ENCODE measurements around the gene UBXN7. TPM values are rescaled to one million over a fixed set of nuclear protein-coding genes. Genes with fewer than 3 reads are reported as not detected.
"Not testable (repeated sequence)": the region's sequence is repeated elsewhere in the genome, so short reads cannot be mapped to it uniquely, and the experiment has no call there.

The UBXN7 gene
- total and polyA plus RNA-seq, 3 experiments from 2014 or later, result 32.6 to 52.1 (median 51.7) TPM

GRCh38 chr3:196397941-196398340 lies 34.3 kb downstream of the UBXN7 start:
- Mint-ChIP-seq H3K4me1 (peaks cover 0 to 2% (median 0%) of the 10 kb centered on the region in 3 donors), H3K4me3 (no peak overlapping the region), H3K36me3 (peaks cover 0 to 74% (median 16%) of the 10 kb centered on the region in 3 donors), H3K27ac (no peak overlapping the region), H3K27me3 (no peaks in the 10 kb centered on the region), H3K9me3 (no peaks in the 10 kb centered on the region)
- CTCF ChIA-PET, result interaction anchor here (1.1 kb wide), 1 partner anchor 9 kb away, joined by 5 read pairs; no protein-coding TSS in a partner anchor
- H3K4me1 ChIP-seq (ENCODE audit: insufficient read depth, low read length), result no peaks in the 10 kb centered on the region
- POLR2A ChIA-PET, result no interaction called here
- no peak overlapping the region for H3K4me3 ChIP-seq (ENCODE audit: low read length)
- no peak overlapping the region for H3K27ac ChIP-seq (ENCODE audit: low read depth, low read length)
- H3K36me3 ChIP-seq (ENCODE audit: insufficient read depth, low read length), result peaks cover 8% of the 10 kb centered on the region
- no peak for DNase-seq
- no peaks in the 10 kb centered on the region for H3K9me3 ChIP-seq (ENCODE audit: low read length)
- H3K27me3 ChIP-seq (ENCODE audit: insufficient read depth, low read length, poor library complexity, severe bottlenecking), result no peaks in the 10 kb centered on the region

GRCh38 chr3:196390116-196390515 lies 42.1 kb downstream of the UBXN7 start:
- no peak overlapping the region for H3K4me3 ChIP-seq (ENCODE audit: low read length)
- peaks cover 34% of the 10 kb centered on the region for H3K36me3 ChIP-seq (ENCODE audit: insufficient read depth, low read length)
- DNase-seq, result no peak
- Mint-ChIP-seq H3K36me3 (peaks cover 43 to 81% (median 44%) of the 10 kb centered on the region in 3 donors), H3K27ac (peak overlapping the region in 2 of 8 donors; percentile 24 to 46), H3K27me3 (no peaks in the 10 kb centered on the region), H3K4me3 (no peak overlapping the region), H3K9me3 (peaks cover 0 to 2% (median 0%) of the 10 kb centered on the region in 5 donors), H3K4me1 (peaks cover 0 to 11% (median 9%) of the 10 kb centered on the region in 3 donors)
- H3K4me1 ChIP-seq (ENCODE audit: insufficient read depth, low read length), result no peaks in the 10 kb centered on the region
- no peak overlapping the region for H3K27ac ChIP-seq (ENCODE audit: low read depth, low read length)
- H3K9me3 ChIP-seq (ENCODE audit: low read length), result no peaks in the 10 kb centered on the region
- H3K27me3 ChIP-seq (ENCODE audit: insufficient read depth, low read length, poor library complexity, severe bottlenecking), result no peaks in the 10 kb centered on the region
- ChIA-PET POLR2A (no interaction called here), CTCF (interaction anchor here (1.8 kb wide), 1 partner anchor 8 kb away, joined by 5 read pairs; no protein-coding TSS in a partner anchor)

- Mint-ChIP-seq H3K27ac (no peak overlapping the region), H3K27me3 (no peaks in the 10 kb centered on the region), H3K4me3 (no peak overlapping the region), H3K4me1 (peaks cover 11 to 18% (median 17%) of the 10 kb centered on the region in 3 donors), H3K9me3 (peaks cover 0 to 2% (median 0%) of the 10 kb centered on the region in 5 donors), H3K36me3 (peaks cover 47 to 82% (median 50%) of the 10 kb centered on the region in 3 donors)
- no peak overlapping the region for H3K4me3 ChIP-seq (ENCODE audit: low read length)
- DNase-seq, result no peak
- no peak overlapping the region for H3K27ac ChIP-seq (ENCODE audit: low read depth, low read length)
- no peaks in the 10 kb centered on the region for H3K4me1 ChIP-seq (ENCODE audit: insufficient read depth, low read length)
- POLR2A ChIA-PET, result no interaction called here
- H3K9me3 ChIP-seq (ENCODE audit: low read length), result no peaks in the 10 kb centered on the region
- H3K36me3 ChIP-seq (ENCODE audit: insufficient read depth, low read length), result peaks cover 34% of the 10 kb centered on the region
- no peaks in the 10 kb centered on the region for H3K27me3 ChIP-seq (ENCODE audit: insufficient read depth, low read length, poor library complexity, severe bottlenecking)
- CTCF ChIA-PET, result interaction anchor here (1.8 kb wide), 1 partner anchor 10 kb away, joined by 5 read pairs; no protein-coding TSS in a partner anchor
Observed at GRCh38 chr3:196388956-196389355, 43.3 kb downstream of the UBXN7 start.

- H3K27me3 ChIP-seq (ENCODE audit: insufficient read depth, low read length, poor library complexity, severe bottlenecking); DNase-seq; H3K9me3 Mint-ChIP-seq; POLR2A ChIA-PET; H3K4me1 ChIP-seq (ENCODE audit: insufficient read depth, low read length); H3K27me3 Mint-ChIP-seq; H3K27ac ChIP-seq (ENCODE audit: low read depth, low read length); H3K27ac Mint-ChIP-seq; H3K4me3 Mint-ChIP-seq; H3K4me3 ChIP-seq (ENCODE audit: low read length); CTCF ChIA-PET; H3K9me3 ChIP-seq (ENCODE audit: low read length): not testable (repeated sequence)
- Mint-ChIP-seq H3K36me3 (peaks cover 47 to 80% (median 50%) of the 10 kb centered on the region in 3 donors), H3K4me1 (peaks cover 21 to 28% (median 23%) of the 10 kb centered on the region in 3 donors)
- H3K36me3 ChIP-seq (ENCODE audit: insufficient read depth, low read length), result peaks cover 34% of the 10 kb centered on the region
Observed at GRCh38 chr3:196387941-196388340, 44.3 kb downstream of the UBXN7 start.

GRCh38 chr3:196386797-196387196 lies 45.4 kb downstream of the UBXN7 start:
- H3K9me3 ChIP-seq (ENCODE audit: low read length); H3K4me1 ChIP-seq (ENCODE audit: insufficient read depth, low read length); H3K4me3 ChIP-seq (ENCODE audit: low read length); H3K4me3 Mint-ChIP-seq; H3K27ac ChIP-seq (ENCODE audit: low read depth, low read length); H3K27ac Mint-ChIP-seq; CTCF ChIA-PET; POLR2A ChIA-PET; DNase-seq; H3K27me3 ChIP-seq (ENCODE audit: insufficient read depth, low read length, poor library complexity, severe bottlenecking); H3K27me3 Mint-ChIP-seq; H3K9me3 Mint-ChIP-seq: not testable (repeated sequence)
- H3K36me3 Mint-ChIP-seq, result peaks cover 44 to 79% (median 46%) of the 10 kb centered on the region in 3 donors
- H3K36me3 ChIP-seq (ENCODE audit: insufficient read depth, low read length), result peaks cover 30% of the 10 kb centered on the region
- peaks cover 27 to 37% (median 30%) of the 10 kb centered on the region in 3 donors for H3K4me1 Mint-ChIP-seq

- H3K4me3 ChIP-seq (ENCODE audit: low read length); H3K27ac ChIP-seq (ENCODE audit: low read depth, low read length); H3K9me3 ChIP-seq (ENCODE audit: low read length); H3K27me3 ChIP-seq (ENCODE audit: insufficient read depth, low read length, poor library complexity, severe bottlenecking); H3K9me3 Mint-ChIP-seq; POLR2A ChIA-PET; CTCF ChIA-PET; H3K4me1 ChIP-seq (ENCODE audit: insufficient read depth, low read length); H3K27me3 Mint-ChIP-seq; DNase-seq; H3K4me3 Mint-ChIP-seq: not testable (repeated sequence)
- H3K27ac Mint-ChIP-seq, result peak overlapping the region in 1 of 8 donors; percentile 29
- H3K36me3 Mint-ChIP-seq, result peaks cover 41 to 78% (median 48%) of the 10 kb centered on the region in 3 donors
- H3K4me1 Mint-ChIP-seq, result peaks cover 29 to 40% (median 35%) of the 10 kb centered on the region in 3 donors
- peaks cover 24% of the 10 kb centered on the region for H3K36me3 ChIP-seq (ENCODE audit: insufficient read depth, low read length)
Observed at GRCh38 chr3:196386034-196386433, 46.2 kb downstream of the UBXN7 start.

- H3K9me3 ChIP-seq (ENCODE audit: low read length); H3K27me3 Mint-ChIP-seq; H3K4me3 ChIP-seq (ENCODE audit: low read length); DNase-seq; H3K27ac Mint-ChIP-seq; H3K27ac ChIP-seq (ENCODE audit: low read depth, low read length); CTCF ChIA-PET; H3K4me3 Mint-ChIP-seq; POLR2A ChIA-PET; H3K9me3 Mint-ChIP-seq; H3K4me1 ChIP-seq (ENCODE audit: insufficient read depth, low read length); H3K27me3 ChIP-seq (ENCODE audit: insufficient read depth, low read length, poor library complexity, severe bottlenecking): not testable (repeated sequence)
- peaks cover 18% of the 10 kb centered on the region for H3K36me3 ChIP-seq (ENCODE audit: insufficient read depth, low read length)
- H3K4me1 Mint-ChIP-seq, result peaks cover 29 to 40% (median 35%) of the 10 kb centered on the region in 3 donors
- peaks cover 38 to 78% (median 43%) of the 10 kb centered on the region in 3 donors for H3K36me3 Mint-ChIP-seq
Observed at GRCh38 chr3:196385446-196385845, 46.8 kb downstream of the UBXN7 start.

GRCh38 chr3:196378146-196378841 lies 53.9 kb downstream of the UBXN7 start:
- Mint-ChIP-seq H3K27ac (no peak overlapping the region), H3K4me1 (peaks cover 17 to 23% (median 22%) of the 10 kb centered on the region in 3 donors), H3K27me3 (no peaks in the 10 kb centered on the region), H3K4me3 (no peak overlapping the region), H3K36me3 (peaks cover 0 to 47% (median 13%) of the 10 kb centered on the region in 3 donors), H3K9me3 (no peaks in the 10 kb centered on the region)
- CTCF ChIA-PET, result no interaction called here
- H3K4me3 ChIP-seq (ENCODE audit: low read length), result no peak overlapping the region
- DNase-seq, result no peak
- H3K36me3 ChIP-seq (ENCODE audit: insufficient read depth, low read length), result peaks cover 5% of the 10 kb centered on the region
- H3K4me1 ChIP-seq (ENCODE audit: insufficient read depth, low read length), result no peaks in the 10 kb centered on the region
- H3K27ac ChIP-seq (ENCODE audit: low read depth, low read length), result no peak overlapping the region
- H3K9me3 ChIP-seq (ENCODE audit: low read length), result no peaks in the 10 kb centered on the region
- H3K27me3 ChIP-seq (ENCODE audit: insufficient read depth, low read length, poor library complexity, severe bottlenecking), result no peaks in the 10 kb centered on the region
- POLR2A ChIA-PET, result no interaction called here
